Gastroesophageal sphincter (tissue), 4 donors: ENCODE measurements around the gene CLEC4M. TPM values are rescaled to one million over a fixed set of nuclear protein-coding genes. Genes with fewer than 3 reads are reported as not detected.
"Not testable (repeated sequence)": the region's sequence is repeated elsewhere in the genome, so short reads cannot be mapped to it uniquely, and the experiment has no call there.

Experiments used
- ATAC-seq: fragments of 150-250 bp; one replicate; pipeline ENCODE4 v1.9.1; 2016; ENCODE audit warnings: mild to moderate bottlenecking, moderate library complexity
- H3K27ac ChIP-seq, 4 donors: fragments of 200-600 bp; sonication (generic) in 3 of 4; 1 replicate in 3 of 4; 2 replicates in 1 of 4; pipeline ENCODE4 v1.5.1; 2016 to 2019
- H3K27me3 ChIP-seq: fragments of 200-600 bp; sonication (generic); one replicate; pipeline ENCODE4 v1.5.1; 2019
- H3K36me3 ChIP-seq, 2 donors: fragments of 200-600 bp; sonication (generic); one replicate each; pipeline ENCODE4 v1.5.1; 2019; ENCODE audit warnings: control low read depth in 1 of 2
- H3K4me1 ChIP-seq, 3 donors: fragments of 200-600 bp; sonication (generic); 1 replicate in 2 of 3; 2 replicates in 1 of 3; pipeline ENCODE4 v1.5.1; 2016 to 2019; ENCODE audit warnings: control low read depth in 2 of 3
- H3K4me3 ChIP-seq, 2 donors: fragments of 200-600 bp; sonication (generic); one replicate each; pipeline ENCODE4 v1.5.1; 2019; ENCODE audit warnings: mild to moderate bottlenecking in 1 of 2, moderate library complexity in 1 of 2
- H3K9me3 ChIP-seq, 3 donors: fragments of 200-600 bp; sonication (generic); one replicate each; pipeline ENCODE4 v1.5.1; 2017 to 2019; ENCODE audit warnings: control low read depth in 2 of 3
- EP300 ChIP-seq: sonication (generic); formaldehyde crosslinking; IDR thresholded peaks from one replicate; pipeline ENCODE4 v1.6.1; 2017; ENCODE audit warnings: antibody characterized with exemption, mild to moderate bottlenecking
- POLR2A ChIP-seq, 2 donors: fragments of 450-650 bp; IDR thresholded peaks; one replicate each; pipeline ENCODE4 v1.6.1; 2017; ENCODE audit warnings: antibody characterized with exemption in 2 of 2, mild to moderate bottlenecking in 2 of 2, moderate library complexity in 1 of 2
- POLR2AphosphoS5 ChIP-seq: sonication (generic); formaldehyde crosslinking; IDR thresholded peaks from one replicate; pipeline ENCODE4 v1.6.1; 2017; ENCODE audit warnings: antibody characterized with exemption
- WGBS, 2 donors: methylation state at CpG; one replicate each; pipeline ENCODE4 v1.1.5; 2018; ENCODE audit warnings: low coverage in 1 of 2; 5-methylcytosine and 5-hydroxymethylcytosine counted together
- total RNA-seq, 4 donors: library from RNA; depleted of rRNA; stranded (reverse); fragments of >200 nt; gene quantifications; one replicate each; pipeline ENCODE4 v1.1.0, GENCODE V29; 2016
- TF ChIP-seq, protein P1 (sequence below), 4 experiments: fragments of 200-600 bp in 2 of 4; fragments of 450-650 bp in 2 of 4; sonication (generic) in 1 of 4; IDR thresholded peaks; one replicate each; pipeline ENCODE4 v1.5.1; 2017 to 2019; ENCODE audit warnings: antibody characterized with exemption in 4 of 4, mild to moderate bottlenecking in 2 of 4, moderate library complexity in 2 of 4

The CLEC4M gene
- total RNA-seq, 4 donors from 2014 or later: not detected

DNA sequence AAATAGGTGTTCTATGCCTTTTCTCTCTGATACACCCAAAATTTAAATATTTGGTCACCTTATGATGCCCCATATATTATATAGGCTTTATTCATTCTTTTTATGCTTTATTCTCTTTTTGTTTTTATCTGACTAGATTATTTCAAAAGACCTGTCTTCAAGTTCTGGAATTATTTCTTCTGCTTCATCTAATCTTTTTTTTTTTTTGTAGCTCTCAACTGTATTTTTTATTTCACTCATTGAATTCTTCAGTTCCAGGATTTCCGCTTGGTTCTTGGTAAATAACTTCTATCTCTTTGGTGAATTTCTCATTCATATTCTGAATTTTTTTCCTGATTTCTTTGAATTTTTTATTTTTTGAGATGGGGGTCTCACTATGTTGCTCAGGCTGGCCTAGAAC, 3.9 kb upstream of the CLEC4M start:
- WGBS, 2 donors: 83 to 100% methylated on average over 1 of the region's 1 CpG
- Histone ChIP-seq H3K4me3 (no peak overlapping the region), H3K4me1 (no peaks in the 10 kb centered on the region), H3K27ac (no peak overlapping the region), H3K9me3 (peaks cover 0 to 49% (median 0%) of the 10 kb centered on the region in 3 donors), H3K36me3 (no peaks in the 10 kb centered on the region), H3K27me3 (peaks cover 61% of the 10 kb centered on the region)
- ATAC-seq: no peak
- TF ChIP-seq, protein P1, sequence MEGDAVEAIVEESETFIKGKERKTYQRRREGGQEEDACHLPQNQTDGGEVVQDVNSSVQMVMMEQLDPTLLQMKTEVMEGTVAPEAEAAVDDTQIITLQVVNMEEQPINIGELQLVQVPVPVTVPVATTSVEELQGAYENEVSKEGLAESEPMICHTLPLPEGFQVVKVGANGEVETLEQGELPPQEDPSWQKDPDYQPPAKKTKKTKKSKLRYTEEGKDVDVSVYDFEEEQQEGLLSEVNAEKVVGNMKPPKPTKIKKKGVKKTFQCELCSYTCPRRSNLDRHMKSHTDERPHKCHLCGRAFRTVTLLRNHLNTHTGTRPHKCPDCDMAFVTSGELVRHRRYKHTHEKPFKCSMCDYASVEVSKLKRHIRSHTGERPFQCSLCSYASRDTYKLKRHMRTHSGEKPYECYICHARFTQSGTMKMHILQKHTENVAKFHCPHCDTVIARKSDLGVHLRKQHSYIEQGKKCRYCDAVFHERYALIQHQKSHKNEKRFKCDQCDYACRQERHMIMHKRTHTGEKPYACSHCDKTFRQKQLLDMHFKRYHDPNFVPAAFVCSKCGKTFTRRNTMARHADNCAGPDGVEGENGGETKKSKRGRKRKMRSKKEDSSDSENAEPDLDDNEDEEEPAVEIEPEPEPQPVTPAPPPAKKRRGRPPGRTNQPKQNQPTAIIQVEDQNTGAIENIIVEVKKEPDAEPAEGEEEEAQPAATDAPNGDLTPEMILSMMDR (IDR thresholded peaks at IDR 0.05): no peak
- TF ChIP-seq EP300 (no peak), POLR2A (IDR thresholded peaks at IDR 0.05) (no peak), POLR2AphosphoS5 (no peak)

- Histone ChIP-seq H3K27ac (no peak overlapping the region), H3K4me3 (no peak overlapping the region), H3K4me1 (no peaks in the 10 kb centered on the region), H3K27me3 (peaks cover 81% of the 10 kb centered on the region), H3K9me3 (peaks cover 0 to 15% (median 0%) of the 10 kb centered on the region in 3 donors), H3K36me3 (no peaks in the 10 kb centered on the region)
- ATAC-seq: no peak
- WGBS, 2 donors: 25% methylated on average over 1 of the region's 1 CpG; no CpG with 5 or more reads in 1 of the 2 donors
- TF ChIP-seq EP300: no peak
- TF ChIP-seq, protein P1 (IDR thresholded peaks at IDR 0.05): no peak
- TF ChIP-seq POLR2AphosphoS5: no peak
- TF ChIP-seq POLR2A (IDR thresholded peaks at IDR 0.05): no peak
Observed at GRCh38 chr19:7763696-7764095, 653 bp downstream of the CLEC4M start.

- Histone ChIP-seq H3K27me3 (peaks cover 81% of the 10 kb centered on the region), H3K9me3 (peaks cover 0 to 10% (median 0%) of the 10 kb centered on the region in 3 donors)
- H3K4me1 ChIP-seq, ATAC-seq, H3K36me3 ChIP-seq, H3K4me3 ChIP-seq, H3K27ac ChIP-seq: not testable (repeated sequence)
- WGBS, 2 donors: 53% methylated on average over 2 of the region's 3 CpGs
Observed at GRCh38 chr19:7764157-7764556, 1.1 kb downstream of the CLEC4M start.

GRCh38 chr19:7765043-7765442, 2.0 kb downstream of the CLEC4M start:
- H3K36me3 ChIP-seq, H3K4me1 ChIP-seq, H3K27ac ChIP-seq, H3K9me3 ChIP-seq, H3K4me3 ChIP-seq, ATAC-seq: not testable (repeated sequence)
- H3K27me3 ChIP-seq: peaks cover 82% of the 10 kb centered on the region
- no CpG with 5 or more reads among the region's 2 CpGs for WGBS, 2 donors

- Histone ChIP-seq H3K36me3 (no peaks in the 10 kb centered on the region), H3K27ac (no peak overlapping the region), H3K4me1 (no peaks in the 10 kb centered on the region), H3K4me3 (no peak overlapping the region), H3K27me3 (peaks cover 73% of the 10 kb centered on the region), H3K9me3 (no peaks in the 10 kb centered on the region)
- no peak for ATAC-seq
- TF ChIP-seq, protein P1 (IDR thresholded peaks at IDR 0.05): no peak
- TF ChIP-seq EP300 (no peak), POLR2A (IDR thresholded peaks at IDR 0.05) (no peak), POLR2AphosphoS5 (no peak)
- 10 to 72% methylated on average over 2 of the region's 11 CpGs for WGBS, 2 donors
Observed at GRCh38 chr19:7766535-7766934, 3.5 kb downstream of the CLEC4M start.

- TF ChIP-seq, protein P1 (IDR thresholded peaks at IDR 0.05): no peak
- TF ChIP-seq POLR2A (IDR thresholded peaks at IDR 0.05): no peak
- TF ChIP-seq POLR2AphosphoS5: no peak
- no peak for TF ChIP-seq EP300
- no peak for ATAC-seq
- Histone ChIP-seq H3K9me3 (no peaks in the 10 kb centered on the region), H3K36me3 (no peaks in the 10 kb centered on the region), H3K27ac (no peak overlapping the region), H3K4me3 (no peak overlapping the region), H3K4me1 (no peaks in the 10 kb centered on the region), H3K27me3 (peaks cover 64% of the 10 kb centered on the region)
- WGBS, 2 donors: 77 to 100% methylated on average over 1 to 4 of the region's 4 CpGs
Observed at GRCh38 chr19:7767487-7767886, 4.4 kb downstream of the CLEC4M start.
